DOHH2 (cell line): ENCODE data around the gene SENP1.
A peak's percentile ranks its signal among the peaks of the same experiment; 100 is the strongest.

Experiments used
- H3F3A ChIP-seq: fragments of 200-600 bp; sonication (generic), shearing (Covaris generic); 2 replicates; pipeline ENCODE4 v1.6.0; 2016; ENCODE audit warnings: antibody characterized with exemption, mild to moderate bottlenecking; ENCODE audit not compliant: control insufficient read depth, insufficient read depth
- H3K27ac ChIP-seq: fragments of 200-600 bp; sonication (generic); 2 replicates; pipeline ENCODE4 v1.5.1; 2014; ENCODE audit warnings: low read depth, mild to moderate bottlenecking, low read length, moderate library complexity
- H3K27me3 ChIP-seq: fragments of 200-600 bp; sonication (generic); 2 replicates; pipeline ENCODE4 v1.6.1; 2014; ENCODE audit warnings: mild to moderate bottlenecking, low read length, mixed read lengths; ENCODE audit not compliant: control insufficient read depth
- H3K36me3 ChIP-seq: fragments of 200-600 bp; sonication (generic); 2 replicates; pipeline ENCODE4 v1.6.1; 2014; ENCODE audit warnings: mild to moderate bottlenecking, low read length, moderate library complexity, mixed read lengths; ENCODE audit not compliant: control insufficient read depth
- H3K4me1 ChIP-seq: fragments of 200-600 bp; sonication (generic); 2 replicates; pipeline ENCODE4 v1.6.1; 2014; ENCODE audit warnings: mild to moderate bottlenecking, low read length, mixed read lengths; ENCODE audit not compliant: control insufficient read depth
- H3K4me2 ChIP-seq: fragments of 200-600 bp; sonication (generic); 2 replicates; pipeline ENCODE4 v1.6.0; 2014; ENCODE audit warnings: mild to moderate bottlenecking, low read length, moderate library complexity
- H3K4me3 ChIP-seq: fragments of 200-600 bp; sonication (generic); 2 replicates; pipeline ENCODE4 v1.5.1; 2014; ENCODE audit warnings: mild to moderate bottlenecking, low read length, mixed read lengths
- H3K79me2 ChIP-seq: fragments of 200-600 bp; sonication (generic); 2 replicates; pipeline ENCODE4 v1.6.1; 2014; ENCODE audit warnings: mild to moderate bottlenecking, low read length, mixed read lengths; ENCODE audit not compliant: control insufficient read depth
- H3K9me2 ChIP-seq: fragments of 200-600 bp; sonication (generic); replicated peaks from 2 replicates; pipeline ENCODE4 v1.6.1; 2014; ENCODE audit warnings: mild to moderate bottlenecking, low read length, mixed read lengths; ENCODE audit not compliant: control insufficient read depth
- H3K9me3 ChIP-seq: fragments of 200-600 bp; sonication (generic); 2 replicates; pipeline ENCODE4 v1.6.1; 2014; ENCODE audit warnings: antibody characterized with exemption, low read length, mixed read lengths; ENCODE audit not compliant: control insufficient read depth, insufficient read depth
- H4K20me1 ChIP-seq: fragments of 200-600 bp; sonication (generic); 2 replicates; pipeline ENCODE4 v1.6.0; 2014; ENCODE audit warnings: low read depth, mild to moderate bottlenecking, antibody characterized with exemption, low read length, moderate library complexity; ENCODE audit not compliant: control insufficient read depth, insufficient read depth
- CTCF ChIP-seq: fragments of 200-600 bp; sonication (generic); IDR thresholded peaks from one replicate; pipeline ENCODE4 v1.5.1; 2014; ENCODE audit warnings: antibody characterized with exemption, mild to moderate bottlenecking, low read depth, low read length; ENCODE audit not compliant: poor library complexity, severe bottlenecking
- EZH2phosphoT487 ChIP-seq: fragments of 200-600 bp; sonication (generic); IDR thresholded peaks from 2 replicates; pipeline ENCODE4 v1.6.1; 2017; ENCODE audit warnings: borderline replicate concordance, mild to moderate bottlenecking, antibody characterized with exemption, low read length, moderate library complexity, mixed read lengths

Gene SENP1

GRCh38 chr12:48004053-48004941, 101.6 kb downstream of the SENP1 start, which contains the start of gene COL2A1:
Gene COL2A1 (minus strand): TSS chr12:48004476. CDS start chr12:48004321, 155 bp downstream.
- TF ChIP-seq CTCF: no peak
- no peak for TF ChIP-seq EZH2phosphoT487
- Histone ChIP-seq H4K20me1 (no peaks in the 10 kb centered on the region), H3K9me2 (no peaks in the 10 kb centered on the region), H3K4me2 (no peak within 1 kb of the TSS), H3F3A (no peaks in the 10 kb centered on the region), H3K27ac (no peak within 1 kb of the TSS), H3K9me3 (no peaks in the 10 kb centered on the region), H3K27me3 (peaks cover 69% of the 10 kb centered on the region), H3K79me2 (no peaks in the 10 kb centered on the region), H3K4me1 (no peaks in the 10 kb centered on the region), H3K4me3 (no peak within 1 kb of the TSS), H3K36me3 (no peaks in the 10 kb centered on the region)

GRCh38 chr12:48003226-48004052, 102.4 kb downstream of the SENP1 start:
- no peaks in the 10 kb centered on the region for H3K79me2 ChIP-seq
- no peaks in the 10 kb centered on the region for H3K36me3 ChIP-seq
- H3K27me3 ChIP-seq: peaks cover 65% of the 10 kb centered on the region
- no peaks in the 10 kb centered on the region for H3K4me1 ChIP-seq
- no peak for TF ChIP-seq EZH2phosphoT487
- TF ChIP-seq CTCF: peak; percentile 21
- H3F3A ChIP-seq: no peaks in the 10 kb centered on the region
- no peak overlapping the region for H3K27ac ChIP-seq
- no peak overlapping the region for H3K4me2 ChIP-seq
- no peaks in the 10 kb centered on the region for H4K20me1 ChIP-seq
- no peak overlapping the region for H3K4me3 ChIP-seq
- H3K9me3 ChIP-seq: no peaks in the 10 kb centered on the region
- no peaks in the 10 kb centered on the region for H3K9me2 ChIP-seq

DNA sequence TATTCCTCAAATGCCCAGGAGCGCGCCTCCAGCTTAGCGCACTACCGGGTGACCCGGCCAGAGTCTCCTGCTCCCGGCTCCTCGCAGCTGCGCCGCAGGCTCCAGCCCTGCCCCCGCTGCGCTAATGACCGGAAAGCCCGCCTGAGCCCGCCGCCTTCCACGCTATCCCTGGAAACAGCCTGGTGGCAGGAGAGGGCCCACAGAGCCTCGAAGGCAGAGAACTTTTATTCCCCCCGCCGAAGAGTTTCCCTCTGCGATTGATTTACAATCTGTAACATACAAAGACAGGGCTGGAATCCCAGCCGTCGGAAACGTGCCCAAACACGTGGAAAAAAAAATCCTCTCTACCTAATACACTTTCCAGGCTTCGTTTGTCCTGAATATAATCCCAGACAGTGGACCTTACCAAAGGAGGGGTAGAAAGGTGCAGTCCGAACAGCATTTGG, 103.1 kb downstream of the SENP1 start:
- Histone ChIP-seq H3K4me1 (no peaks in the 10 kb centered on the region), H3K79me2 (no peaks in the 10 kb centered on the region), H3K4me2 (no peak overlapping the region), H3K36me3 (no peaks in the 10 kb centered on the region), H3K27ac (no peak overlapping the region), H3K27me3 (peaks cover 70% of the 10 kb centered on the region), H4K20me1 (no peaks in the 10 kb centered on the region), H3F3A (no peaks in the 10 kb centered on the region), H3K4me3 (no peak overlapping the region), H3K9me3 (no peaks in the 10 kb centered on the region), H3K9me2 (no peaks in the 10 kb centered on the region)
- TF ChIP-seq CTCF (no peak), EZH2phosphoT487 (no peak)
